Measurements from ENCODE around the gene RPL10. TPM values are rescaled to one million over a fixed set of nuclear protein-coding genes. Genes with fewer than 3 reads are reported as not detected.

RPL10 gene
- total RNA-seq, 1 experiment from 2014 or later: 2,110 TPM

DNA sequence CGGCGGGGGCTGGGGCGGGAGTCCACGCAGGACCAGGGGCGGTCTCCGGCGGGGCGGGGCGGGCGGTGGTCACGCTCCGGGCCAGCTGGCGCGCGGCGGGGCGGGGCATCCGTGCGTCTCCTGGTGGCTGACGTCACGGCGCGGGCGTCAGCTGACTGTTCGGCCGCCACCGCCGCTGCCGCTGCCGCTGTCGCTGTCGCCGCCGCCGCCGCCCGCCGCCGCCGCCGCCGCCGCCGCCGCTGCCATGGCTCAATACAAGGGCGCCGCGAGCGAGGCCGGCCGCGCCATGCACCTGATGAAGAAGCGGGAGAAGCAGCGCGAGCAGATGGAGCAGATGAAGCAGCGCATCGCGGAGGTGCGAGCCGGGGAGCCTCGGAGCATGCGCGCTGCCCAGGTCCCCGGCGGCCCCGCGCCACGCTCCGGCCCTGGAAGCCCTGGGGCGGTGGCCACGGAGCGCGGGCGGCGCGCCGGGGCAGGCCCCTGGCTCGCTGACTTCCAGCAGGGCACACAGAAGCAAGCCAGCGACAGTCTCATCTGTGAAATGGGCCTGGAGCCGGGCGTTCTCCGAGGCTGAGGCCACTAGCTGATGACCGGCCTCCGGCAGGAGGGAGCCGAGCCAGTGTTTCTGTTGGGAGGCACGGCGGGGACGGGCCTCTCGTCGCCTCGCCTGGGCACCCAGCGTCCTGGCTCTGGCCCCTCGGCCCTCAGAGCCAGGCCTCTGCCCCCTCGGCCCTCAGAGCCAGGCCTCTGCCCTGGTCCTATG lies 46.0 kb downstream of the RPL10 start, which contains the start of gene FAM50A:
Gene FAM50A, plus strand, starts transcription at position 150 of the 763 bp plus-strand sequence. Its CDS starts 95 bp downstream, at position 245.
- H3K18ac ChIP-seq (ENCODE audit: insufficient read length, low read depth, low read length): no peak within 1 kb of the TSS
- H3K4me2 ChIP-seq (ENCODE audit: insufficient read depth, insufficient read length, low read length): peak within 1 kb of the TSS; percentile 37
- no CpG with 5 or more reads among the region's 94 CpGs for WGBS (ENCODE audit: extremely low coverage, insufficient read length, low lambda C conversion rate)
- TF ChIP-seq CTCF (conservative IDR thresholded peaks at IDR 0.05): no peak
- H2BK20ac ChIP-seq (ENCODE audit: low read depth, low read length, poor library complexity, severe bottlenecking): no peak within 1 kb of the TSS
- Mint-ChIP-seq H3K27ac (peak within 1 kb of the TSS in 1 of 3 experiments; percentile 57; a peak in 3 of 7 replicates), H3K4me1 (peaks cover 3 to 5% of the 10 kb centered on the region in 2 experiments; a peak in 2 of 4 replicates), H3K9me3 (peaks cover 63 to 78% of the 10 kb centered on the region in 2 experiments), H3K27me3 (ENCODE audit: low read depth) (no peaks in the 10 kb centered on the region; the same call in none of the 2 replicates), H3K36me3 (ENCODE audit: insufficient read depth in 1 of 3, low read depth in 3 of 3) (peaks cover 30 to 71% (median 59%) of the 10 kb centered on the region in 3 experiments), H3K4me3 (peak within 1 kb of the TSS; percentile 66 to 82)
- no peaks in the 10 kb centered on the region for H3K79me2 ChIP-seq (ENCODE audit: insufficient read depth, low read length)
- no peak within 1 kb of the TSS for H4K91ac ChIP-seq (ENCODE audit: insufficient read length, low read depth, low read length)
- H3T11ph ChIP-seq (ENCODE audit: low read length): no peak within 1 kb of the TSS
- no peak within 1 kb of the TSS for H3K23ac ChIP-seq (ENCODE audit: insufficient read length, low read depth, low read length)
- H3K79me1 ChIP-seq (ENCODE audit: insufficient read depth, low read depth, low read length, poor library complexity, severe bottlenecking): no peaks in the 10 kb centered on the region
- no peak within 1 kb of the TSS for H3K4ac ChIP-seq (ENCODE audit: low read depth, low read length)
- no peak within 1 kb of the TSS; the same call in 1 of the 2 replicates for H3K14ac ChIP-seq (ENCODE audit: insufficient read depth, low read length)
- no peak within 1 kb of the TSS for H4K5ac ChIP-seq (ENCODE audit: insufficient read length, low read depth, low read length)
- H4K8ac ChIP-seq (replicated peaks; ENCODE audit: insufficient read length, low read depth, low read length): no peak within 1 kb of the TSS
- H2AK5ac ChIP-seq (ENCODE audit: insufficient read length, low read length): no peak within 1 kb of the TSS
- no peak within 1 kb of the TSS for H2BK5ac ChIP-seq (ENCODE audit: insufficient read length, low read length)
- no peak within 1 kb of the TSS for H3K27ac ChIP-seq (ENCODE audit: insufficient read length, low read depth, low read length)
- no peak within 1 kb of the TSS for H2AFZ ChIP-seq (ENCODE audit: low read length)
- no peaks in the 10 kb centered on the region for H3K4me1 ChIP-seq (ENCODE audit: insufficient read depth, low read length)
- H3K56ac ChIP-seq (ENCODE audit: insufficient read length, low read depth, low read length): no peak within 1 kb of the TSS
- H3K27me3 ChIP-seq (ENCODE audit: insufficient read depth, low read length): no peaks in the 10 kb centered on the region
- DNase-seq: peak; percentile 51
- no peak within 1 kb of the TSS for H2BK15ac ChIP-seq (ENCODE audit: low read depth, low read length)
- H3K23me2 ChIP-seq (ENCODE audit: insufficient read length, low read depth, low read length, poor library complexity, severe bottlenecking): peaks cover 2% of the 10 kb centered on the region
- H3K9ac ChIP-seq (ENCODE audit: extremely low read depth, insufficient read length, low read length): peak within 1 kb of the TSS; percentile 35
- no peak within 1 kb of the TSS for H2BK12ac ChIP-seq (ENCODE audit: insufficient read length, low read depth, low read length)
- no peaks in the 10 kb centered on the region for H4K20me1 ChIP-seq (ENCODE audit: control insufficient read depth, insufficient read depth, insufficient read length)
- no peak within 1 kb of the TSS for H2BK120ac ChIP-seq (ENCODE audit: low read depth, low read length, poor library complexity, severe bottlenecking)
- peaks cover 34% of the 10 kb centered on the region for H3K9me3 ChIP-seq (ENCODE audit: control insufficient read depth, low read depth, low read length)
